T-helper 17 cell (primary cell): ENCODE results near the gene CPD. TPM values are rescaled to one million over a fixed set of nuclear protein-coding genes. Genes with fewer than 3 reads are reported as not detected.
"Not testable (repeated sequence)": the region's sequence is repeated elsewhere in the genome, so short reads cannot be mapped to it uniquely, and the experiment has no call there.

Experiments used
- ATAC-seq: fragments of 150-1000 bp; cut with Tn5 transposase; 2 replicates; pipeline ENCODE4 v1.10.0; 2021; ENCODE audit warnings: mild to moderate bottlenecking, moderate library complexity
- DNase-seq, 3 donors: peaks; one replicate each; pipeline versions ENCODE4 v3.0.0 to v3.0.0-alpha.2; 2020 to 2021
- H3K9me3 ChIP-seq: one replicate; pipeline ENCODE4 v1.7.0; 2013; ENCODE audit warnings: low read length, mild to moderate bottlenecking; ENCODE audit not compliant: control insufficient read depth, poor library complexity, severe bottlenecking
- H3K27ac Mint-ChIP-seq: one replicate; pipeline ENCODE4 v1.8.0; 2022; ENCODE audit warnings: mild to moderate bottlenecking, moderate library complexity, mixed read lengths
- H3K27me3 Mint-ChIP-seq: one replicate; pipeline ENCODE4 v1.8.0; 2022; ENCODE audit warnings: mixed read lengths
- H3K36me3 Mint-ChIP-seq: one replicate; pipeline ENCODE4 v1.8.0; 2022; ENCODE audit warnings: low read depth, mixed read lengths
- H3K4me1 Mint-ChIP-seq: one replicate; pipeline ENCODE4 v1.8.0; 2022; ENCODE audit warnings: mild to moderate bottlenecking, mixed read lengths
- H3K4me3 Mint-ChIP-seq: one replicate; pipeline ENCODE4 v1.8.0; 2022; ENCODE audit warnings: mild to moderate bottlenecking, moderate library complexity, mixed read lengths
- total RNA-seq, 4 donors: library from RNA in 2 of 4; stranded (reverse) in 2 of 4; gene quantifications; one replicate each; pipeline ENCODE4 v1.2.3 and lab custom pipeline; 2022 to 2026

The CPD gene
- total RNA-seq, 2 donors from 2014 or later = 34.3 to 43.1 TPM

DNA sequence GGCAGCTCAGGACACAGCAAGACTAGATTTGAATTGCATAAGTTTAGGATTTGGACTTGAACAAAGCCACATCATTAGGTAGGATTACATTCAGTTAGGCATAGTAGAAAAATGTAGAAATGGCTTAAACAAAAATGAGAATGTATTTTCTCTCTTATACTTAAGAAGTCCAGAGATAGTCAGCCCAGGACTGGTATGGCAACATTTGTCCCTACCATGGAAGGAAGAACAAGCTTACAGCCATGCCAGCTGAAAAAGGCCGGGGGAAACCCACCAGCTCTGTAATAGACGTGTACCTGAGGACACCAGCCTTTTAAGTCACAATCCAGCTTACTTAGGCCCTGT is 33.7 kb upstream of the CPD start:
- no peaks in the 10 kb centered on the region for H3K27me3 Mint-ChIP-seq
- H3K36me3 Mint-ChIP-seq = no peaks in the 10 kb centered on the region
- ATAC-seq (no peak), DNase-seq (no peak)
- H3K9me3 ChIP-seq = no peaks in the 10 kb centered on the region
- H3K4me3 Mint-ChIP-seq = no peak overlapping the region
- peak overlapping the region; percentile 11 for H3K27ac Mint-ChIP-seq
- peaks cover 5% of the 10 kb centered on the region for H3K4me1 Mint-ChIP-seq

DNA sequence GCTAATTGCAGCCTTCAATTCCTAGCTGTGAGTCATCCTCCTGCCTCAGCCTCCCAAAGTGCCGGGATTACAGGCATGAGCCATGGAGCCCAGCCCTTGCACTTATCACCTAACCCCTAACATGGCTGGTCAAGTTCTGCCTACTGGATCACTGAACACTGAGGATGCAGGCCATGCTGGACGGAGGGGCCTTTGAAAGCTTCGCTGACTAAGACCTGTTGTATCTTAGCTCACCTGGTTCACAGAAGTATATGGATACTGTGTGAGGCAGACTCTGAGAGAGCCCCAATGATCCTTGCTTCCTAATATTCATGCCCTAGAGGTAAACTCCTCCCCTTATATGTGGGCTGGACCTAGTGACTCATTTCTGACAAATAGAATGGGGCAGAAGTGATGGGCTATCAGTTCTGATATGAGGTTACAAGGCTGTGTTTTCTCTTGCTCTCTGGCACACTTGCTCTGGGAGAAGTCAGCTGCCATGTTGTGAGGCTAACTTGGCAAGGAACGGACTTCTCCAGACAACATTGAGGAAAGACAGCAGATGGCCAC is 33.1 kb upstream of the CPD start:
- no peaks in the 10 kb centered on the region for H3K9me3 ChIP-seq
- DNase-seq (no peak), ATAC-seq (no peak)
- peaks cover 2% of the 10 kb centered on the region for H3K4me1 Mint-ChIP-seq
- no peak overlapping the region for H3K27ac Mint-ChIP-seq
- no peak overlapping the region for H3K4me3 Mint-ChIP-seq
- no peaks in the 10 kb centered on the region for H3K27me3 Mint-ChIP-seq
- no peaks in the 10 kb centered on the region for H3K36me3 Mint-ChIP-seq

DNA sequence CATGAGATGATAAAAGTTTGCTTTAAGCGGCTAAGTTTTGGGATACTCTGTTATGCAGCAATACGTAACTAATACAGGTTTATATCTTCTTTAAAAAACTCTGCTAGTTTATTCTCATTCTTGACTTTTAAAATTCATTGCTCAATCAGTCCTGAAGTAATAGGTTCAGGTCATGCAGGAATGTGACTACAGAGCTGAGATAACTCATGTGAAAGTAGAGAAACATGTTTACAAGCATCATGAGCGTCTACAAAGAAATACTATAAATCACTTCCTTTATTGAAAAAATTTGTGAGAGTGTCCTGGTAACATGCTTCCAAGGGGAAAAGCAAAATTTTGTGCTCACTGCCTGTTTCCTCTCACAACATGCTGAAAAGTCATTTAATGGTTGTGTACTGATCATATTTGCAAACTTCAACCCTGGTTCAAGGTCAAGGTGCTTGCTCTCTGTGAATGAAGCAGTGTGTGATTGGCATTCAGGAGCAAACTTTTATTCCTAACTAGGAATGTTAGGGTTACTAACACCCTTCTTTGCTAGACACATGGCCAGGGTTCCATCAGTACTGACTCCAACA is 32.4 kb upstream of the CPD start:
- H3K36me3 Mint-ChIP-seq = no peaks in the 10 kb centered on the region
- H3K9me3 ChIP-seq = no peaks in the 10 kb centered on the region
- DNase-seq = no peak
- H3K27me3 Mint-ChIP-seq = no peaks in the 10 kb centered on the region
- no peak for ATAC-seq
- H3K27ac Mint-ChIP-seq = no peak overlapping the region
- peaks cover 3% of the 10 kb centered on the region for H3K4me1 Mint-ChIP-seq
- no peak overlapping the region for H3K4me3 Mint-ChIP-seq

DNA sequence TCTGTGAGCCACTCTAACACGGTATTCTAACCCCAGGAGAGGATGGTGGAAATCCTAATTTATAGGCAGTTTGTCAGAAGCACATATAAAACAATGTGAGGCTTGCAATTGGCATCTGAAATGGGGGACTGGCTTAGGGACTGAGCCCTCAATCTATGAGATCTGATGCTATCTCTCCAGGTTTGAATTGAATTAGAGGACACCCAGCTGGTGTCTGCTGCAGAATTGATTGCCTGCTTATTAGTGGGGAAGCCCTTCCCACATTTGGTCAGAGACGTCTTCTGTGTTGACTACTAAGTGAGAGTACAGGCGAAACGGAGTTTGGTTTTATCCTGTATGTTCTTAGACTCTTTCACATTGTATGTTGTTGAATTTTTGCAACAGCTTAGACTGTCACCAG is 31.2 kb upstream of the CPD start:
- peaks cover 2% of the 10 kb centered on the region for H3K4me1 Mint-ChIP-seq
- H3K27ac Mint-ChIP-seq = no peak overlapping the region
- H3K9me3 ChIP-seq = no peaks in the 10 kb centered on the region
- H3K27me3 Mint-ChIP-seq = no peaks in the 10 kb centered on the region
- no peak overlapping the region for H3K4me3 Mint-ChIP-seq
- ATAC-seq = no peak
- H3K36me3 Mint-ChIP-seq = no peaks in the 10 kb centered on the region
- DNase-seq = no peak

DNA sequence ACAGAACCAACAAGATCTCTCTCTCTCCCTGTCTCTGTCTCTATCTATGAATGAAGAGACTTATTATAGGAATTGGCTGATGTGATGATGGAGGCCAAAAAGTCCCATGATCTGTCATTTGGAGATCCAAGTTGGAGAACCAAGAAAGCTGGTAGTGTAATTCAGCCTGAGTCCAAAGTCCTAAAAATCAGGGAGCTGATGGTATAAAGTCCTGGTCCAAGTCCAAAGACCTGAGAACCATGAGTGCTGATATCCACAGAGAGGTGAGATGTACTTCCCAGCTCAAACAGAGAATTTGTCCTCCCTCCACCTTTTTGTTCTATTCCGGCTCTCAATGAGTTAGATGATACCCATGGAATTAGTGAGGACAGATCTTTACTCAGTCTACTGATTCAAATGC is 29.5 kb upstream of the CPD start:
- Mint-ChIP-seq H3K27me3 (no peaks in the 10 kb centered on the region), H3K27ac (no peak overlapping the region), H3K36me3 (no peaks in the 10 kb centered on the region), H3K4me1 (peaks cover 2% of the 10 kb centered on the region), H3K4me3 (no peak overlapping the region)
- no peaks in the 10 kb centered on the region for H3K9me3 ChIP-seq
- no peak for ATAC-seq
- no peak for DNase-seq

DNA sequence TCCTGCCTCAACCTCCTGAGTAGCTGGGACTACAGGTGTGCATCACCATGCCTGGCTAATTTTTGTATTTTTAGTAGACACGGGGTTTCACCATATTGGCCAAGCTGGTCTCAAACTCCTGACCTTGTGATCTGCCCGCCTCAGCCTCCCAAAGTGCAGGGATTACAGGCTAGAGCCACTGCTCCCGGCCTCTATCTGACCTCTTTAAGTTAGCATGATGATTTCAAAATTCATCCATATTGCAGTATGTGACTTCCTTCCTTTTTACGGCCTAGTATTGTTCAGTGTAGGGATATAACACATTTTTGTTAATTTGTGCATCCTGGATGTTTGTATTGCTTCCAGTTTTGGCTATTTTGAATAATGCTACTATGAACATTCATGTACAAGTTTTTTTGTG is 27.5 kb upstream of the CPD start:
- not testable (repeated sequence) for H3K27ac Mint-ChIP-seq, H3K27me3 Mint-ChIP-seq

DNA sequence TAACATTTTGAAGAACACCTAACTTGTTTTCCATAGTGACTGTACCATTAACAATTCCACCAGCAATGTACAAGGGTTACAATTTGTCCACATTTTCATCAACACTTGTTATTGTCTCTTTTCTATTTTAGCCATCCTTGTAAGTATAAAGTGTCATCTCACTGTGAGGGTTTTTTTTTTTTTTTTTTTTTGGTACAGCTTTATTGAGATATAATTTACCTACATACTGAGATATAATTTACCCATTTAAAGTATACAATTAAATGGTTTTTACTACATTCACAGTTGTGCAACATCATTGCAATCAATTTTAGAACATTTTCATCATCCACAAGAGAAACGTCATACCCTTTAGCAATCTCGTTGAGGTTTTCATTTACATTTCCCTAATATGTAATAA is 27.0 kb upstream of the CPD start:
- ATAC-seq = no peak

More for the DNA sequence above, 27.5 kb upstream of the CPD start:
- not testable (repeated sequence) for H3K36me3 Mint-ChIP-seq, H3K9me3 ChIP-seq, H3K4me3 Mint-ChIP-seq, DNase-seq, H3K4me1 Mint-ChIP-seq, ATAC-seq

DNA sequence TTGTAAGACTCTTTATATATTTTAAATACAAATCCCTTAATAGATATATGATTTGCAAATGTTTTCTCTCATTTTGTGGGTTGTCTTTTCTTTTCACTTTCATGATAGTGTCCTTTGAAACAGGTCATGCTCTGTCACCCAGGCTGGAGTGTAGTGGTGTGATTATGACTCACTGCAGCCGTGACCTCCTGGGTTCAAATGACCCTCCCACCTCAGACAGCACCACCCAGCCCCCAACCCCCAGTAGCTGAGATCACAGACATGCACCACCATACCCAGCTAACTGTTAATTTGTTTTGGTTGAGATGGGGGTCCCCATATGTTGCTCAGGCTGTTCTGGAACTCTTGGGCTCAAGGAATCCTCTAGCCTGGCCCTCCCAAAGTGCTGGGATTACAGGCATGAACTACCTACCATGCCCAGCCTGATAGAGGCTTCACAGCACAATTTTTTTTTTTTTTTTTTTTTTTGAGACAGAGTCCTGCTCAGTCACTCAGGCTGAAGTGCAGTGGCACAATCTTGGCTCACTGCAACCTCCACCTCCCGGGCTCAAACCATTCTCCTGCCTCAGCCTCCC is 26.4 kb upstream of the CPD start:
- Mint-ChIP-seq H3K4me3 (no peak overlapping the region), H3K4me1 (peaks cover 5% of the 10 kb centered on the region), H3K36me3 (peaks cover 2% of the 10 kb centered on the region), H3K27me3 (peaks cover 7% of the 10 kb centered on the region), H3K27ac (no peak overlapping the region)
- DNase-seq (no peak), ATAC-seq (no peak)
- H3K9me3 ChIP-seq = no peaks in the 10 kb centered on the region

More for the DNA sequence above, 27.0 kb upstream of the CPD start:
- peaks cover 5% of the 10 kb centered on the region for H3K4me1 Mint-ChIP-seq
- H3K27ac Mint-ChIP-seq = no peak overlapping the region
- H3K9me3 ChIP-seq = no peaks in the 10 kb centered on the region
- DNase-seq = no peak
- H3K27me3 Mint-ChIP-seq = peaks cover 7% of the 10 kb centered on the region
- no peak overlapping the region for H3K4me3 Mint-ChIP-seq
- H3K36me3 Mint-ChIP-seq = peaks cover 2% of the 10 kb centered on the region

DNA sequence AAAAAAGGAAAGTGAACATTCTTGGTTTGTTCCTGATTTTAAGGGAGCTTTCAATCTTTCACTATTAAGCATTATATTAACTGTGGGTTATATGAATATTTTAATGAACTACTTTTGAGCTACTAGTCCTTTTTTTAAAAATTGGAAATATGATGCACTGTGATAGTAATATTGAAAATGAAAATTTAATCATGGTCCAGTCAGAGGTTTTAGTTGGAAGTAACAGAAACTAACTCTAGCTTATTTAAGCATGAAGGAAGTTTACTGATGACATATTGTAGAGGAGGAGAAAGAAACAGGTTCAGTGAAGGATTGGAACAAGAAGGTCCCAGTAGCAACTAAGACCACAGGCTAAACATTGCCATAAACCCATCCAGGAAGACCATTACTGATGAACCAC is 24.0 kb upstream of the CPD start:
- H3K9me3 ChIP-seq = no peaks in the 10 kb centered on the region
- peaks cover 2% of the 10 kb centered on the region for H3K36me3 Mint-ChIP-seq
- ATAC-seq (no peak), DNase-seq (no peak)
- peaks cover 5% of the 10 kb centered on the region for H3K4me1 Mint-ChIP-seq
- peaks cover 7% of the 10 kb centered on the region for H3K27me3 Mint-ChIP-seq
- no peak overlapping the region for H3K27ac Mint-ChIP-seq
- H3K4me3 Mint-ChIP-seq = no peak overlapping the region

DNA sequence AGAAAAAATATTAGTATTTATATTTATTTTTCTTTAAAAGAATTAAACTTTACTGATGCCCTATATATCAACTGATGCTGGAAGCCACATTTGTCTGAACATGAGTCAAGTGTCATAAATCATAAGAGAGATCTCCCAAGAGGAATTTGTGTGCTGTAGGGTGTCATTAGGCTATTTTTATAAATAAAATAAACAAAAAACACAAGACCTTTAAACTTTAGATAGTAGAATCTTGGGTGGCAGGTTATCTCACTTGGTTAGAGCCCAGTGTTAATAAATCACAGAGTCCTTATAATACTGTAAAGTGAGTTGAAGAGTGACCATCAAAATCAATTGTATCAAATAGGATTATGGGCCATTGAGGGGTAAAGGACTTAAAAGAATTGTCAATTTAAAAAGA is 21.3 kb upstream of the CPD start:
- H3K27me3 Mint-ChIP-seq = peaks cover 7% of the 10 kb centered on the region
- H3K9me3 ChIP-seq = no peaks in the 10 kb centered on the region
- H3K27ac Mint-ChIP-seq = no peak overlapping the region
- peaks cover 8% of the 10 kb centered on the region for H3K36me3 Mint-ChIP-seq
- DNase-seq (no peak), ATAC-seq (no peak)
- H3K4me3 Mint-ChIP-seq = no peak overlapping the region
- H3K4me1 Mint-ChIP-seq = peaks cover 6% of the 10 kb centered on the region

DNA sequence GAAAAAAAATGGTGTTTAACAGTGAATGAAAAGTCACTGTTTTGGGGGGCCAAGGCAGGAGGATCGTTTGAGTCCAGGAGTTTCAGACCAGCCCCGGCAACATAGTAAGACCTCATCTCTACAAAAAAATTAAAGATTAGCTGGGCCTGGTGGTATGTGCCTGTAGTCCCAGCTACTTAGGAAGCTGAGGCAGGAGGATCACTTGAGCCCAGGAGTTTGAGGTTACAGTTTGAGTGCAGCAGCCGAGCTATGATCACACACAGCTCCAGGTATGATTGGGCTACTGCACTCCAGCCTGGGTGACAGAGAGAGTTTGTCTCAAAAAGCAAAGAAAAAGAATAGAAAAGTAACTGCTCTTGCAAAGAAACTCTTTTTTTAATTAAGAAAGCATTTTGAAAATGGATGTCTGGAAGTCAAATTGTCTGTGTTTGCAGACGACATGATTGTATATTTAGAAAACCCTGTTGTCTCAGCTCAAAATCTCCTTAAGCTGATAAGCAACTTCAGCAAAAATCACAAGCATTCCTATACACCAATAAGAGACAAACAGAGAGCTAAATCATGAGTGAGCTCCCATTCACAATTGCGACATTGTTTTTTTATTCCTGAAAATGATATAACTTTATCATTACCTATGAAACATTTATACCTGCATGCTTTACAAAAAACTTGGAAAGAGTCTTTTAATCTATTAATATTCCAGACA is 20.5 kb upstream of the CPD start:
- Mint-ChIP-seq H3K36me3 (peaks cover 8% of the 10 kb centered on the region), H3K4me1 (peaks cover 10% of the 10 kb centered on the region), H3K4me3 (no peak overlapping the region), H3K27me3 (peaks cover 7% of the 10 kb centered on the region), H3K27ac (no peak overlapping the region)
- no peak for DNase-seq
- no peaks in the 10 kb centered on the region for H3K9me3 ChIP-seq
- ATAC-seq = no peak

DNA sequence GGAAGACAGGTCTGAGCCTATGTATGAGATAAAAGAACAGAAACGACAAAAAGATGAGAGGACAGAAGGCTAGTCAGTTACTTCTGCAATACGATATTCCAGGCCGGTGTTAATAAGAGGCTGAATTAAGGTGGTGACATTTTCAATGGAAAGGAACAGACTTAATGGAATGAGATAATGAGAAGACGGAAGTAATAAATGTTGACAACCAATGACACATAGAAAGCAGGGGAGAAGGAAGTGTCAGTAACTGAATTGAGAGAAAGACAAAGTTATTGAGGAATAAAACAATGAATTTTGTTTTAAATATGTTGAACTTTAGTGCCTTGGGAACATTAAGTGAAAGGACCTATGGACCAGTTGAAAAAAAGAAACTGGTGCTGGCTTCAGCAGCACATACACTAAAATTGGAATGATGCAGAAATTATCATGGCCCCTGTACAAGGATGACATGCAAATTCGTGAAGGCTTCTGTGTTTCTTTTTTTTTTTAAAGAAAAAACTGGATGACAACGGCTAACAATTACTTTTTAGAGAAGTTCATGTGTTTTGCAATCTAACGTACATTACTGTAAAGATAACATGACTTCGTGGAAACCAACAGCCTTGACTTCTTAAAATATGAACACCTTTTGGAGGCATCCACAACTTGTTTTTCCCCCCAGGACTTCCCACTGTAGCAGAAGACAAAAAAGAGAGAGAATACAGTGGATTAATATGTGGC is 18.5 kb upstream of the CPD start:
- no peak overlapping the region for H3K4me3 Mint-ChIP-seq

DNA sequence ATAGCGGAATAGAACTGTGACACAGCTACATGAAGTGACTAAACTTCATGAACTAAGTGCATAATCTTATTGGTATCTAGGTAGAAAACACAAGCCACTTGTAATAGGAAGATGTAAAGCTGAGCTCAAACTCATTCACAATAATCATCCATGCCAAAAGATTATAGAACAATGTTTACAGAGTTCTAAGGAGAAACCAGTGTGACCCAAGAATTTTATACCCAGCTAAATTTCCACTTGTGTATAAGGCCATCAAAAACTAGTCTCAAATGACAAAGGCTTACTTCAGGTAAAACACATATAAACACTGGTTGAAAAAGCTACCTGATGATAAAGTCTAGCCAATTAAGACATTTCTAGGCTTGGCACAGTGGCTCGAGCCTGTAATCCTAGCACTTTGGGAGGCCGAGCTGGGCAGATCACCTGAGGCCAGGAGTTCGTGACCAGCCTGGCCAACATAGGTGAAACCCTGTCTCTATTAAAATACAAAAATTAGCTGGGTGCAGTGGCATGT is 16.9 kb upstream of the CPD start:
- DNase-seq = no peak
- Mint-ChIP-seq H3K4me1 (peaks cover 18% of the 10 kb centered on the region), H3K27me3 (no peaks in the 10 kb centered on the region), H3K36me3 (peaks cover 6% of the 10 kb centered on the region), H3K27ac (peak overlapping the region; percentile 57), H3K4me3 (no peak overlapping the region)
- no peaks in the 10 kb centered on the region for H3K9me3 ChIP-seq
- no peak for ATAC-seq

More for the DNA sequence above, 18.5 kb upstream of the CPD start:
- H3K9me3 ChIP-seq = no peaks in the 10 kb centered on the region
- Mint-ChIP-seq H3K36me3 (peaks cover 6% of the 10 kb centered on the region), H3K4me1 (peaks cover 16% of the 10 kb centered on the region), H3K27ac (no peak overlapping the region), H3K27me3 (peaks cover 1% of the 10 kb centered on the region)
- ATAC-seq (no peak), DNase-seq (no peak)
